GM13976 (cell line): ENCODE data around the gene PLIN5.

Experiments used
- DNase-seq: peaks from one replicate; pipeline ENCODE4 v3.0.0; 2012; ENCODE audit warnings: low spot score
- CTCF ChIP-seq: IDR thresholded peaks from 2 replicates; pipeline ENCODE4 v1.5.1; 2012; ENCODE audit warnings: borderline replicate concordance, mild to moderate bottlenecking; ENCODE audit not compliant: insufficient read depth; ENCODE audit errors: extremely low read depth, missing control alignments, control extremely low read depth
- in situ Hi-C: fragments of 300-500 bp; cut with MboI; formaldehyde crosslinking; loops from one replicate; pipeline ENCODE4 v1.12.0; 2022; ENCODE audit warnings: low sequenced_read_pairs, mixed read lengths, inconsistent platforms; ENCODE audit not compliant: unreplicated experiment

The PLIN5 gene

GRCh38 chr19:4575267-4576015 is 40.4 kb upstream of the PLIN5 start:
- DNase-seq = no peak
- in situ Hi-C loops = loop anchor here (10.0 kb wide), 1 partner anchor 59 kb away; the partner anchor contains the start of gene TNFAIP8L1
- no peak for TF ChIP-seq CTCF

GRCh38 chr19:4573682-4574081 is 38.7 kb upstream of the PLIN5 start:
- no peak for DNase-seq
- TF ChIP-seq CTCF = no peak
- in situ Hi-C loops = loop anchor here (10.0 kb wide), 1 partner anchor 61 kb away; the partner anchor contains the start of gene TNFAIP8L1

GRCh38 chr19:4571305-4571917 is 36.4 kb upstream of the PLIN5 start:
- DNase-seq = no peak
- no peak for TF ChIP-seq CTCF
- in situ Hi-C loops = loop anchor here (10.0 kb wide), 1 partner anchor 63 kb away; the partner anchor contains the start of gene TNFAIP8L1

GRCh38 chr19:4570916-4571304 is 35.9 kb upstream of the PLIN5 start:
- no peak for DNase-seq
- in situ Hi-C loops = loop anchor here (10.0 kb wide), 1 partner anchor 64 kb away; the partner anchor contains the start of gene TNFAIP8L1
- TF ChIP-seq CTCF = no peak

- no peak for TF ChIP-seq CTCF
- no peak for DNase-seq
- in situ Hi-C loops = loop anchor here (10.0 kb wide), 1 partner anchor 64 kb away; the partner anchor contains the start of gene TNFAIP8L1
Measured at GRCh38 chr19:4570402-4570801, 35.4 kb upstream of the PLIN5 start.

- DNase-seq = no peak
- in situ Hi-C loops = no loop called here
- no peak for TF ChIP-seq CTCF
Measured at GRCh38 chr19:4568886-4569285, 33.9 kb upstream of the PLIN5 start.
